ENCODE data around the gene ACTN4.
"Not testable (repeated sequence)": the region's sequence is repeated elsewhere in the genome, so short reads cannot be mapped to it uniquely, and the experiment has no call there.

Gene ACTN4

GRCh38 chr19:38647368-38647965 is at the start of gene ACTN4:
TSS of gene ACTN4 (plus strand) at chr19:38647649. CDS start at chr19:38647746, 97 bp downstream.
- peak; percentile 100 for DNase-seq

- DNase-seq: no peak
Observed at GRCh38 chr19:38599722-38600121, 47.7 kb upstream of the ACTN4 start.

- not testable (repeated sequence) for DNase-seq
Observed at GRCh38 chr19:38602856-38603255, 44.6 kb upstream of the ACTN4 start.

GRCh38 chr19:38606131-38606530 is 41.3 kb upstream of the ACTN4 start:
- no peak for DNase-seq

- no peak for DNase-seq
Observed at GRCh38 chr19:38614289-38614688, 33.2 kb upstream of the ACTN4 start.

GRCh38 chr19:38615007-38615581 is 32.4 kb upstream of the ACTN4 start:
- no peak for DNase-seq

- DNase-seq: no peak
Observed at GRCh38 chr19:38616265-38616664, 31.2 kb upstream of the ACTN4 start.

- DNase-seq: peak; percentile 66
Observed at GRCh38 chr19:38617283-38617763, 30.1 kb upstream of the ACTN4 start.

- DNase-seq: peak; percentile 85
Observed at GRCh38 chr19:38617764-38618589, 29.5 kb upstream of the ACTN4 start, which contains the start of gene MAP4K1. TSS of gene MAP4K1 (minus strand) at chr19:38617953. CDS start at chr19:38617895, 58 bp downstream.

- DNase-seq: peak; percentile 100
Observed at GRCh38 chr19:38618590-38619360, 28.7 kb upstream of the ACTN4 start, which contains the start of gene EIF3K. TSS of gene EIF3K (plus strand) at chr19:38619188. CDS start at chr19:38619269, 81 bp downstream.

- no peak for DNase-seq
Observed at GRCh38 chr19:38619361-38620174, 27.9 kb upstream of the ACTN4 start.

GRCh38 chr19:38624822-38625221 is 22.6 kb upstream of the ACTN4 start:
- DNase-seq: no peak

- DNase-seq: no peak
Observed at GRCh38 chr19:38626401-38626800, 21.0 kb upstream of the ACTN4 start.

- no peak for DNase-seq
Observed at GRCh38 chr19:38629568-38629967, 17.9 kb upstream of the ACTN4 start.

GRCh38 chr19:38631301-38631700 is 16.1 kb upstream of the ACTN4 start:
- not testable (repeated sequence) for DNase-seq

- DNase-seq: not testable (repeated sequence)
Observed at GRCh38 chr19:38631811-38632475, 15.5 kb upstream of the ACTN4 start.

- no peak for DNase-seq
Observed at GRCh38 chr19:38632476-38633213, 14.8 kb upstream of the ACTN4 start.

GRCh38 chr19:38634757-38635482 is 12.5 kb upstream of the ACTN4 start:
- DNase-seq: peak; percentile 92

- no peak for DNase-seq
Observed at GRCh38 chr19:38635483-38636399, 11.7 kb upstream of the ACTN4 start.

Data from activated CD8-positive, alpha-beta memory T cell treated with anti-CD3 and anti-CD28 coated beads, Interleukin-2, amount 50 U/mL, for 48 hours (primary cell).